Measurements from ENCODE around the gene H2BK1. TPM values are rescaled to one million over a fixed set of nuclear protein-coding genes. Genes with fewer than 3 reads are reported as not detected.

The H2BK1 gene
- total and polyA plus RNA-seq, 2 of the 13 experiments (the other 11 are each of a cell fraction or from before 2014, with no cell fraction given) = not detected

GRCh38 chr7:151226875-151227782 is 16.8 kb upstream of the H2BK1 start, which contains the start of gene ABCF2 (continued):
- TF ChIP-seq ATF4 (CRISPR knock-in tag; IDR thresholded peaks at IDR 0.05) (no peak), ZBTB2 (CRISPR knock-in tag; IDR thresholded peaks at IDR 0.05; ENCODE audit: low read depth) (no peak; the same call in 1 of the 2 replicates), JUNB (CRISPR knock-in tag; IDR thresholded peaks at IDR 0.05; ENCODE audit: borderline replicate concordance) (no peak), ZNF597 (CRISPR knock-in tag; IDR thresholded peaks at IDR 0.05) (no peak), ARNT (IDR thresholded peaks at IDR 0.05) (no peak), ZNF768 (CRISPR knock-in tag; IDR thresholded peaks at IDR 0.05) (no peak), ELF3 (CRISPR knock-in tag; IDR thresholded peaks at IDR 0.05) (peak; percentile 32; the same call in 1 of the 2 replicates), SP1 (IDR thresholded peaks at IDR 0.05) (no peak), SP1 (CRISPR knock-in tag; IDR thresholded peaks at IDR 0.05) (peak; percentile 94), ZNF580 (CRISPR knock-in tag; IDR thresholded peaks at IDR 0.05; ENCODE audit: borderline replicate concordance, low read depth) (no peak), ZBTB25 (CRISPR knock-in tag; IDR thresholded peaks at IDR 0.05) (peak; percentile 18; the same call in 1 of the 2 replicates), ZNF639 (CRISPR knock-in tag; conservative IDR thresholded peaks at IDR 0.05) (peak; percentile 58; the same call in 1 of the 2 replicates), ZKSCAN8 (CRISPR knock-in tag; IDR thresholded peaks at IDR 0.05; ENCODE audit: borderline replicate concordance) (no peak), STAG1 (CRISPR knock-in tag; IDR thresholded peaks at IDR 0.05) (no peak), THAP11 (CRISPR knock-in tag; IDR thresholded peaks at IDR 0.05) (peak; percentile 98), DMTF1 (CRISPR knock-in tag; IDR thresholded peaks at IDR 0.05) (0 out of 2 replicates have a peak, but pooled peaks have one; percentile 52), MNT (IDR thresholded peaks at IDR 0.05) (peak; percentile 64)
